ENCODE measurements around the gene ANO6. TPM values are rescaled to one million over a fixed set of nuclear protein-coding genes. Genes with fewer than 3 reads are reported as not detected.

Gene ANO6
- polyA plus RNA-seq, 2 donors: 2.6 to 6.9 TPM

- no peaks in the 10 kb centered on the region for H3K27me3 ChIP-seq (ENCODE audit: control insufficient read depth in 1 of 2, insufficient read depth in 2 of 2, low read length in 2 of 2)
- no peak overlapping the region for H3K27ac ChIP-seq (ENCODE audit: low read depth in 2 of 2, low read length in 1 of 2)
- H3K4me3 ChIP-seq (ENCODE audit: low read depth in 1 of 2, low read length in 2 of 2): no peak overlapping the region
Observed at GRCh38 chr12:45298047-45298446, 82.2 kb downstream of the ANO6 start.

DNA sequence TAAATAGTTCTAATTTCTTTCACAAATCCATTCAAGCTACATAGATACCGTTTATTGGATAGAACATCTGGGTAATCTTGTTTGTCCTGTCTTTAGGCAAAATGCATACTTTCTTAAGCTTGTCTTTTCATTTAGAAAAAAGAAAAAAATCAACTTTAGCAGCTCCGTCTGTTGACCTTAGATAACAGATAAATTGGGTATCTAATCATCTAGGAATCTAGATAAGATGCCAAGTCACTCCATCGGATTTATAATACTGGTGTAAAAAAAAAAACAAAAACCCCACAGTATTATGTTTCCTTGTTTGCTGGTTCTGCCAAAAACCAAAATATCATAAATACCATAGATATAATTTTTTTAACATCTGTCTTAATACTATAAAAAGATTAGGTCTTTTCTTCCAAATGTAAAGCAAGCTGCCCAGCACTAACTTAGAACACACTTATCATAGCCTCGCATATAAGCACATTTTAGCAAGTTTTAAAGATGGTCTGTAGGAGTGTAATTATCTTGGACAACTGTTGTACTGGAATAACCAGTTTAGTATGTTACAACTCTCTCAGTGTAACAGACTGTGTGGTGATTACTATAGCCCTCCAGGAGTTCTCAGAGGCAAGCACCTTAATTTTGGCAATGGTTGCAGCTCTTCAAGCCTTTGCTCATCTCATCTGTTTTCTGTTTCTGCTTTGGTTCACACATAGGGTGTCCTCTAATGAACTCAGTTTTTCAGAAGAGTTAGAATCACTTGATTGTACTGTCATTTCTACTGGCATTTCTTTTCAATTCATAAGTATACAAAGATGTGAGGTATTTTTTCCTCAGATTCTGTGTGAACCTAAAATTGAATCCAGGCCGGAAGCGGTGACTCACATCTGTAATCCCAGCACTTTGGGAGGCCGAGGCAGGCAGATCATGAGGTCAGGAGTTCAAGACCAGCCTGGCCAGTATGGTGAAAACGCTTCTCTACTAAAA lies 83.1 kb downstream of the ANO6 start:
- no peak overlapping the region for H3K4me3 ChIP-seq (ENCODE audit: low read depth in 1 of 2, low read length in 2 of 2)
- WGBS, 2 donors: 21 to 39% methylated on average over 8 of the region's 8 CpGs
- no peaks in the 10 kb centered on the region for H3K9me3 ChIP-seq (ENCODE audit: control insufficient read depth in 2 of 2, insufficient read depth in 1 of 2, low read depth in 1 of 2, low read length in 1 of 2)
- peak overlapping the region; percentile 7 to 71 for H3K27ac ChIP-seq (ENCODE audit: low read depth in 2 of 2, low read length in 1 of 2)
- H3K4me1 ChIP-seq (ENCODE audit: control insufficient read depth in 2 of 2, insufficient read depth in 2 of 2, low read length in 1 of 2): no peaks in the 10 kb centered on the region
- H3K27me3 ChIP-seq (ENCODE audit: control insufficient read depth in 1 of 2, insufficient read depth in 2 of 2, low read length in 2 of 2): no peaks in the 10 kb centered on the region
- no peaks in the 10 kb centered on the region for H3K36me3 ChIP-seq (ENCODE audit: control insufficient read depth in 2 of 2, insufficient read depth in 2 of 2, low read length in 1 of 2)

More at GRCh38 chr12:45298047-45298446, 82.2 kb downstream of the ANO6 start:
- 81 to 84% methylated on average over 4 of the region's 4 CpGs for WGBS, 2 donors
- no peaks in the 10 kb centered on the region for H3K36me3 ChIP-seq (ENCODE audit: control insufficient read depth in 2 of 2, insufficient read depth in 2 of 2, low read length in 1 of 2)
- no peaks in the 10 kb centered on the region for H3K4me1 ChIP-seq (ENCODE audit: control insufficient read depth in 2 of 2, insufficient read depth in 2 of 2, low read length in 1 of 2)
- no peaks in the 10 kb centered on the region for H3K9me3 ChIP-seq (ENCODE audit: control insufficient read depth in 2 of 2, insufficient read depth in 1 of 2, low read depth in 1 of 2, low read length in 1 of 2)

GRCh38 chr12:45302621-45303369 lies 86.9 kb downstream of the ANO6 start:
- no peaks in the 10 kb centered on the region for H3K27me3 ChIP-seq (ENCODE audit: control insufficient read depth in 1 of 2, insufficient read depth in 2 of 2, low read length in 2 of 2)
- no peak overlapping the region for H3K27ac ChIP-seq (ENCODE audit: low read depth in 2 of 2, low read length in 1 of 2)
- H3K9me3 ChIP-seq (ENCODE audit: control insufficient read depth in 2 of 2, insufficient read depth in 1 of 2, low read depth in 1 of 2, low read length in 1 of 2): no peaks in the 10 kb centered on the region
- H3K4me3 ChIP-seq (ENCODE audit: low read depth in 1 of 2, low read length in 2 of 2): no peak overlapping the region
- H3K4me1 ChIP-seq (ENCODE audit: control insufficient read depth in 2 of 2, insufficient read depth in 2 of 2, low read length in 1 of 2): no peaks in the 10 kb centered on the region
- 88 to 92% methylated on average over 2 of the region's 2 CpGs for WGBS, 2 donors
- H3K36me3 ChIP-seq (ENCODE audit: control insufficient read depth in 2 of 2, insufficient read depth in 2 of 2, low read length in 1 of 2): peaks cover 0 to 2% of the 10 kb centered on the region in 2 donors

- H3K27me3 ChIP-seq (ENCODE audit: control insufficient read depth in 1 of 2, insufficient read depth in 2 of 2, low read length in 2 of 2): no peaks in the 10 kb centered on the region
- H3K36me3 ChIP-seq (ENCODE audit: control insufficient read depth in 2 of 2, insufficient read depth in 2 of 2, low read length in 1 of 2): peaks cover 0 to 2% of the 10 kb centered on the region in 2 donors
- H3K27ac ChIP-seq (ENCODE audit: low read depth in 2 of 2, low read length in 1 of 2): peak overlapping the region; percentile 17 to 48
- 72 to 74% methylated on average over 3 of the region's 3 CpGs for WGBS, 2 donors
- no peak overlapping the region for H3K4me3 ChIP-seq (ENCODE audit: low read depth in 1 of 2, low read length in 2 of 2)
- no peaks in the 10 kb centered on the region for H3K4me1 ChIP-seq (ENCODE audit: control insufficient read depth in 2 of 2, insufficient read depth in 2 of 2, low read length in 1 of 2)
- no peaks in the 10 kb centered on the region for H3K9me3 ChIP-seq (ENCODE audit: control insufficient read depth in 2 of 2, insufficient read depth in 1 of 2, low read depth in 1 of 2, low read length in 1 of 2)
Observed at GRCh38 chr12:45303945-45304344, 88.0 kb downstream of the ANO6 start.

GRCh38 chr12:45304514-45305178 lies 88.8 kb downstream of the ANO6 start:
- Histone ChIP-seq H3K27ac (ENCODE audit: low read depth in 2 of 2, low read length in 1 of 2) (peak overlapping the region in 1 of 2 donors; percentile 28), H3K9me3 (ENCODE audit: control insufficient read depth in 2 of 2, insufficient read depth in 1 of 2, low read depth in 1 of 2, low read length in 1 of 2) (no peaks in the 10 kb centered on the region), H3K4me1 (ENCODE audit: control insufficient read depth in 2 of 2, insufficient read depth in 2 of 2, low read length in 1 of 2) (no peaks in the 10 kb centered on the region)

GRCh38 chr12:45305907-45306306 lies 90.0 kb downstream of the ANO6 start:
- peaks cover 0 to 2% of the 10 kb centered on the region in 2 donors for H3K36me3 ChIP-seq (ENCODE audit: control insufficient read depth in 2 of 2, insufficient read depth in 2 of 2, low read length in 1 of 2)
- no peak overlapping the region for H3K4me3 ChIP-seq (ENCODE audit: low read depth in 1 of 2, low read length in 2 of 2)
- peak overlapping the region in 1 of 2 donors; percentile 11 for H3K27ac ChIP-seq (ENCODE audit: low read depth in 2 of 2, low read length in 1 of 2)
- 75 to 79% methylated on average over 3 of the region's 3 CpGs for WGBS, 2 donors
- no peaks in the 10 kb centered on the region for H3K4me1 ChIP-seq (ENCODE audit: control insufficient read depth in 2 of 2, insufficient read depth in 2 of 2, low read length in 1 of 2)
- no peaks in the 10 kb centered on the region for H3K27me3 ChIP-seq (ENCODE audit: control insufficient read depth in 1 of 2, insufficient read depth in 2 of 2, low read length in 2 of 2)
- no peaks in the 10 kb centered on the region for H3K9me3 ChIP-seq (ENCODE audit: control insufficient read depth in 2 of 2, insufficient read depth in 1 of 2, low read depth in 1 of 2, low read length in 1 of 2)

More at GRCh38 chr12:45304514-45305178, 88.8 kb downstream of the ANO6 start:
- Histone ChIP-seq H3K27me3 (ENCODE audit: control insufficient read depth in 1 of 2, insufficient read depth in 2 of 2, low read length in 2 of 2) (no peaks in the 10 kb centered on the region), H3K36me3 (ENCODE audit: control insufficient read depth in 2 of 2, insufficient read depth in 2 of 2, low read length in 1 of 2) (peaks cover 0 to 2% of the 10 kb centered on the region in 2 donors), H3K4me3 (ENCODE audit: low read depth in 1 of 2, low read length in 2 of 2) (no peak overlapping the region)
- 55% methylated on average over 5 of the region's 5 CpGs for WGBS, 2 donors

DNA sequence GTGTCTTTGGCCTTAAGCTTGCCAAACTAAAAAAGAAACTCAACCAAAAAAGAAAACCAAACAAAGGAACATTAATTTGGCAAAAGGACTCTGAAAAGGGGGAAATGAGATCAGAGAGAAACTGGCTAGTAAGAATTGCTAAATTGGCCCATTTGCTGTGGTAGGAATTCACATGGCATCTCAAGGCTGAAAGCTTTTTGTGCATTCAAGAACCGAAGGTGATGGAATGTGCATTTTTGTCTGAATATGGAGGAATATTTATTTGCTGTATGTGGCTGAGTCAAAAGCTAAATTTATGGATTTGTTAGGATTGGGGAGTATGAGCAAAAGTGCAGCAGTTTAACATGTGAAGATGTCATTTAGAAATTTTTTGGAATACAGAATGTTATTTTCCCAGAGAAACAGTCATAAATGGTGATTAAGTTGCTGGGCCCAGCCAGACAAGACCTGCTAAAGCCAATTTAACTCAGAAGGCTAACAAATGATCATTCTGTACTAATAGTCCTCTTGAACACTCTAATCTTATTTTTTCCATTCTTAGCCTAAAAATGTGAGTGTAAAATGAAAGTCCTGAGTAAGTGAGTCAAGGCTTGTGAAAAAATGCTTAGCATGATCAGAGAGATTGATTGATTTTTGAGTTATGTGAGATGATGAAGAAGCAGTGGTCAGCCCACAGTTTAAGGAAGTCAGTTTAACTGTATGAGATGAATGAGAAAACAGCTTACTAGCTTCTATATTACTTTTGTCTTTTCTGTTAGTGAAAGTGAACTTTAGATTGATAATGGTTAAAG lies 94.1 kb downstream of the ANO6 start:
- no peaks in the 10 kb centered on the region for H3K27me3 ChIP-seq (ENCODE audit: control insufficient read depth in 1 of 2, insufficient read depth in 2 of 2, low read length in 2 of 2)
- no peak overlapping the region for H3K27ac ChIP-seq (ENCODE audit: low read depth in 2 of 2, low read length in 1 of 2)
- 55% methylated on average over 1 of the region's 1 CpG for WGBS, 2 donors
- no peak overlapping the region for H3K4me3 ChIP-seq (ENCODE audit: low read depth in 1 of 2, low read length in 2 of 2)
- H3K9me3 ChIP-seq (ENCODE audit: control insufficient read depth in 2 of 2, insufficient read depth in 1 of 2, low read depth in 1 of 2, low read length in 1 of 2): no peaks in the 10 kb centered on the region
- H3K4me1 ChIP-seq (ENCODE audit: control insufficient read depth in 2 of 2, insufficient read depth in 2 of 2, low read length in 1 of 2): no peaks in the 10 kb centered on the region
- peaks cover 0 to 5% of the 10 kb centered on the region in 2 donors for H3K36me3 ChIP-seq (ENCODE audit: control insufficient read depth in 2 of 2, insufficient read depth in 2 of 2, low read length in 1 of 2)

DNA sequence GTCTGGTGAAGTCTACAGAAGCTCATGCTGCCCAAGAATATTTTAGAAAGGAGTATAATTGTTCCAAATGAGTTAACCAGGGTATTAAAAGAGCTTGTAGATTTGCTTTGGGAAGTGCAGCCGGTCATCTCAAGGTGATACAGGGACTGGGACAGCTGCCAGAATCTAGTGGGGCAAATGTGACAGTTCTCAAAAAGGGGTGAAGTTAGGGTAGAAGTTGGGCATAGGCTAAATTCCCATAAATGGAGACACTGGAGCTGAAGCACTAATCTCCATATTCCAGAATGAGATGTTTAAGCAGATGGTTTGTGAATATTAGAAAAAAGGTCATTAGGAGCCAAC lies 94.7 kb downstream of the ANO6 start:
- H3K27ac ChIP-seq (ENCODE audit: low read depth in 2 of 2, low read length in 1 of 2): no peak overlapping the region
- no peaks in the 10 kb centered on the region for H3K27me3 ChIP-seq (ENCODE audit: control insufficient read depth in 1 of 2, insufficient read depth in 2 of 2, low read length in 2 of 2)
- no peak overlapping the region for H3K4me3 ChIP-seq (ENCODE audit: low read depth in 1 of 2, low read length in 2 of 2)
- H3K4me1 ChIP-seq (ENCODE audit: control insufficient read depth in 2 of 2, insufficient read depth in 2 of 2, low read length in 1 of 2): no peaks in the 10 kb centered on the region
- 52 to 70% methylated on average over 1 of the region's 1 CpG for WGBS, 2 donors
- H3K36me3 ChIP-seq (ENCODE audit: control insufficient read depth in 2 of 2, insufficient read depth in 2 of 2, low read length in 1 of 2): peaks cover 0 to 3% of the 10 kb centered on the region in 2 donors
- H3K9me3 ChIP-seq (ENCODE audit: control insufficient read depth in 2 of 2, insufficient read depth in 1 of 2, low read depth in 1 of 2, low read length in 1 of 2): no peaks in the 10 kb centered on the region

GRCh38 chr12:45312012-45312411 lies 96.1 kb downstream of the ANO6 start:
- WGBS, 2 donors: 95 to 96% methylated on average over 1 of the region's 1 CpG
- H3K9me3 ChIP-seq (ENCODE audit: control insufficient read depth in 2 of 2, insufficient read depth in 1 of 2, low read depth in 1 of 2, low read length in 1 of 2): no peaks in the 10 kb centered on the region
- no peaks in the 10 kb centered on the region for H3K27me3 ChIP-seq (ENCODE audit: control insufficient read depth in 1 of 2, insufficient read depth in 2 of 2, low read length in 2 of 2)
- no peak overlapping the region for H3K27ac ChIP-seq (ENCODE audit: low read depth in 2 of 2, low read length in 1 of 2)
- H3K4me1 ChIP-seq (ENCODE audit: control insufficient read depth in 2 of 2, insufficient read depth in 2 of 2, low read length in 1 of 2): no peaks in the 10 kb centered on the region
- H3K4me3 ChIP-seq (ENCODE audit: low read depth in 1 of 2, low read length in 2 of 2): no peak overlapping the region
- peaks cover 0 to 3% of the 10 kb centered on the region in 2 donors for H3K36me3 ChIP-seq (ENCODE audit: control insufficient read depth in 2 of 2, insufficient read depth in 2 of 2, low read length in 1 of 2)

All from esophagus (tissue), 2 donors.